HG03097 (cell line): ENCODE results near the gene LGI4.
"Not testable (repeated sequence)": the region's sequence is repeated elsewhere in the genome, so short reads cannot be mapped to it uniquely, and the experiment has no call there.

Experiments used
- ATAC-seq: cut with Tn5 transposase; IDR thresholded peaks from one replicate; pipeline ENCODE4 v1.9.1; 2021; ENCODE audit not compliant: unreplicated experiment, low FRiP score

Gene LGI4

DNA sequence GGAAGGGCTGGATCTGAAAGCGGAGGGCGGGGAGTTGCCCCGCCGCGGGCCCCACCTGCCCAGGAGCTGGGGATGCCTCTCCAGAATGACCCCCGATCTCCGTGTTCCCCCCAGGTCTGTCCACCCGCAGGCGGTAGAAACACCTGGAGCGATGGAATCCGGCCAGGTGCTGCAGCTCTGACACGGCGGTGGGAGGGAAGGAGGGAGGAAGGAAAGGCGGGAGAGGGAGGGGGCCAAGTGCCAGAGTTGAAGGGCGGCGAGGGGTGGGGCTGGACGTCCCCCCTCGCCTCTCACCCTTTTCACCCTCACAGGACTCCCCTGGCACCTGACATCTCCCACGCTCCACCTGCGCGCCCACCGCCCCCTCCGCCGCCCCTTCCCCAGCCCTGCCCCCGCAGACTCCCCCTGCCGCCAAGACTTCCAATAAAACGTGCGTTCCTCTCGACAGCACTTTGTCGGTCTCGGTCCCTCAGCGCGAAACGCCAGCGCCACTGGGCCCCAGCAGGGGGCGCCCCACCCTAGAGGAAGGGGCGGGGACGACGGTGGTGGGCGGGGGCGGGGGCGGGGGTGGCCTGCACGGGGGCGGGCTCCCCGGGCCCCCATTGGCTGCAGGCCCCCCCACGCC is 7.9 kb upstream of the LGI4 start:
- ATAC-seq, result no peak

GRCh38 chr19:35141837-35142605 is 7.2 kb upstream of the LGI4 start:
- no peak for ATAC-seq

DNA sequence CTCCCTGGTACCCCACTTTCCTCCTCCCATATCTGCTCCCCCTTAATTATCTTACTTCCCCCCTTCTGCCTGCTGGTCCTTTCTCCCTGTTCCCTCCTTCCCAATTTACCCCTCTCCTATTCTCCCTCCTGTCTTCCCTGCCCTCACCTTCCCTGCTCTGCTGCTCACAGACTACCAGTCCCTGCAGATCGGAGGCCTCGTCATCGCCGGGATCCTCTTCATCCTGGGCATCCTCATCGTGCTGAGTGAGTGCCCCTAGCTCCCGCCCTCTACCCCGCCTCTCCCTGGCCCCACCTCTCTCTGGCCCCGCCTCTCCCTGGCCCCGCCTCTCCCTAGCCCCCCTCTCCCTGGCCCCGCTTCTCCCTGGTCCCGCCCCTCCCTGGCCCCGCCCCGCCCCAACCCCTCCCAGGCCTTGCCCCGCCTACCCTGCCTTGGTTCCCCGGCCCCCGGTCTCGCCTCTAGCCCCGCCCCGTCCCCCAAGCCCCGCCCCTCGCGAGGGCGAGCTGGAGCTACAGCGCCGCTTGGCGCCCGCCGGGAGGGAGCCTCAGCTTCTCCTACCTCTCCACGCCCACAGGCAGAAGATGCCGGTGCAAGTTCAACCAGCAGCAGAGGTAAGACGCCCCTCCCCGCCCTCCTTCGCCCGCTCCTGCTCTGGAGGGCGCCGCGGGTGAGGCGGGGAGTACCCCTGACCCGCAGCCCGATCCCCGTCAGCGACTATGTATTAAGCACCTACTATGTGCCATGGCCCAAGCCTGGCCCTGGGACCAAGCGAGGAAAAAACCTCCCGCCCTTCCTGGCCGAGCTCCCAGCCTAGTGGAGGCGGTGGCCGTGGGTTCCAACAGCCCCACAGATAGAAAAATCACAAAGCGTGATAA is 6.3 kb upstream of the LGI4 start:
- ATAC-seq, result peak; percentile 53

GRCh38 chr19:35140207-35140961 is 5.5 kb upstream of the LGI4 start:
- ATAC-seq, result no peak

DNA sequence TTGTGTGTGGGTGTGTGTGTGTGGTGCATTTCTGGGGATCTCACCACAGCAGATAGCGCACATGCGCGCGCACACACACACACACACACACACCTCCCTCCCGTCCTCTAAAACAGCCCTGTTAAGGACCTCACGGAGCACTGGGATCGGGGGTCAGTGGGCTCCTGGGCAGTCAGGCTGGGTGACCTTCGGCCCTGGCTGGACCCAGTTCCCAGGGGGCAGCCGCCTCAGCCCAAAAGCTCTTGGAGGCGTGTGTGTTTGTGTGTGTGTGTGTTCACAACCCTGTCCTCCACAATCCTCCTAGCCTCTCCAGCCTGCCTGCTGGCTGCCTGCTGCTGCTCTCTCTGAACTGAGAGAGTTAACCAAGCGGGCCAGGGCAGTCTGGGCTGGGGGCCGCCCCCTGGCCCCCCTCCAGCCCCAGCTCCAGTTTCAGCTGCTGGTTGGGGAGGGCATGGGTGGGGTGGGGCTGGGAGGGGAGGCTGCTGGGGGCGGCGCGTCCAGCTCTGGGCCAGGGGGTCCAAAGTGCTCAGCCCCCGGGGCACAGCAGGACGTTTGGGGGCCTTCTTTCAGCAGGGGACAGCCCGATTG is 3.5 kb upstream of the LGI4 start, which contains the start of gene FXYD1:
Gene FXYD1 (plus strand): TSS at position 520 of the 588 bp plus-strand sequence. CDS start 1,256 bp downstream, outside the sequence.
- ATAC-seq, result no peak

DNA sequence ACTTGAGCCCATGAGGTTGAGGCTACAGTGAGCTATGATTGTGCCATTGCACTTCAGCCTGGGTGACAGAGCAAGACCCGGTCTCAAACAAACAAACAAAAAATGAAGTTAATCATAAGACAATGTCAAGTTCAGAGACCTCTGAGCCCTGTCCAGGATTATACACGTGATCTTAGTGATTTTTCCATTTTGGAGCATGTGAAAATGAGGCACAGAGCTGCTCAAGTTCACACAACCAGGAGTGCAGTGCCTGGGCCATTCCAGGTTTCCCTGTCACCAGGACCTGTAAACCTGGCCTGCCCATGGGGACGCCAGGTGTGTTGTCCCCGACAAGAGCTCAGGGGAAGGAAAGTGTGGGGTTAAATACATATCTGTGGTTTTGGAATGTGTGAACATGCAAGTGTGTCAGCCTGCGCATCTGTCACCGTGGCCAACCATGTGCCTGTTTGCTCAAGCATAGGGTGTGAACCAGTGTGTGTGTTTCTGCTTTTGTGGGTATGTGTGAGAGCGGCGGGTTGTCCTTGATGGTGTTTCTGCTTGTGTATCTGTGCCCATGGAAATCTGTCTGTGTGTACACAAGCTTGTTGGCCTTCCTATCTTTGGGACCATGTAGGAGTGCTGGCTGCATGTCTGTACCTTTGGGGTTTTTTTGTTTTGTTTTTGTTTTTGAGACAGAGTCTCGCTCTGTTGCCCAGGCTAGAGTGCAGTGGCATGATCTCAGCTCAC is 2.3 kb upstream of the LGI4 start:
- ATAC-seq, result no peak

- ATAC-seq, result no peak
These were observed 1.4 kb upstream of the LGI4 start for GRCh38 chr19:35136231-35136630.

GRCh38 chr19:35135389-35135909 is 590 bp upstream of the LGI4 start:
- no peak for ATAC-seq

DNA sequence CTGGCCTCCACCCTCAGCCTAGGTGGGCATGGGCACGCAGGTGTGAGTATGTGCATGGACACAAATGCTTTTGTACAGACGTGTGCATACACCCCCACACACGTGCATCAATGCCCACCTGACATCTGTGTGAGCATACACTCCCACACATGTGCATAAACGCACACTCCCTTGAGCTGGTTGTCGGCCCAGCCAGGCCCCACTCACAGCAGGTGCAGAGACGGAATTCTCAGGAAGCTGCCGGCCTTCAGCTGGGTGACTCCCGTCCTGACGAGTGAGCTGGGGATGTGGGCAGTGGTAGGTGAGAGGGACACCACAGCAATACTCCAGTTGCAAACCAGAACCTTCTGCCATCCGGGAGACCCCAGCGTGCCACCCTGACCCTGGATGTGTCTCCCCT is 1.0 kb downstream of the LGI4 start:
- no peak for ATAC-seq

DNA sequence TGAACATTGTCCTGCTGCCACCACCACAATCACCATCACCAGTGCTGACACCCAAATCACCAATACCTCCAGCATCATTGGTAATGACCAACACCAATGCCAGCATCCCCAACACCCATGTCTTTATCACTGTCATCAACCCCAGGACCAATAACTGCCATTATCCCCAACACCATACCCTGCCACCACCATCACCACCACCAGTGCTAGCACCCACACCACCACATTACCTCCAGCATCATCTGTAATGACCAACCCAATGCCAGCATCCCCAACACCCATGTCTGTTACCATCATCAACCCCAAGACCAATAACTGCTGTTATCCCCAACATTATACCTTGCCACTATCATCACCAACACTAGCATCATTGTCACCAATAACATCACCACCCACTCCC is 2.6 kb downstream of the LGI4 start:
- no peak for ATAC-seq

DNA sequence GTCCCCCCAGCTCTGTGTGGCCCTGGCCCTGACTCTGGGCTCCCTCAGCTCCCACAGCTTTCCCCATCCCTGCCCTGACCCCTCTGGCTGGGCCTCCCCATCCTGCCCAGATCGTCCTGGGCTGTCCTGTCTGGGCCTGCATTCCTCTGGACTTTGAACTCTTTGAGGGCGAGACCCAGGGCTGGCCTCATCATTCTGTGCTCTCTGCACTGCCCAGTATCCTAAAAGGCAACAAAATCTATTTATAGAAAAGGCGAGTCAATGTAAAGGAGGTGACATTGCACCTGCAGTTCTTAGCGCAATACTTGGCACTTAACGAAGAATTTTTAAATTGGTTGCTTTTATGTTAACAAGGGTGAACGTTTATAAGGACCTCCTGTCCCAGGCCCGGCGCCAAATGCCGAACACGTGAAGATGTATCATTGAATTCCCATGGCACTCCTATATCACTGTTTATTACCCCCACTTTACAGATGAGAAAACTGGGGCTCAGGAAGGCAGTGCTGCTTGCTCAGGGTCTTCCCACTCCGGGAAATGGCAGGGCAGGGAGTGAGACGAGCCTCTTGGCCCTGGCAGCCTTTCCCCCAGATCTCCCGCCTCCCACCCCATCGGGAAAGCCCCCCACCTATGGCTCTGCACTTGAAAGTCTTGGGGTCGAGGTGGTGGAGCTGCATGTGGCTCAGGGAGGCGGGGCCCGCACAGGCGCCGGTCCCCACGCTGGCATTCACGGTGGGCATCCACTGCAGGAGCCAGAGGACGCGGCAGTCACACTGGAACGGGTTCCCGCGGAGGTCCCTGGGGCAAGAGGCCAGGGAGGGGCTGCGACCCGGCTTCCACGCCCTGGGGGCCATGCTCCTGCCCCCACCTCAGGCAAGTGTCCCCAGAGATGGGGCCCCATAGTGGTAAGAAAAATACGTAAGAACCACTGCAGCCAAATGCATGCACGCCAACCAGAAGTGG is 3.8 kb downstream of the LGI4 start:
- ATAC-seq, result no peak

DNA sequence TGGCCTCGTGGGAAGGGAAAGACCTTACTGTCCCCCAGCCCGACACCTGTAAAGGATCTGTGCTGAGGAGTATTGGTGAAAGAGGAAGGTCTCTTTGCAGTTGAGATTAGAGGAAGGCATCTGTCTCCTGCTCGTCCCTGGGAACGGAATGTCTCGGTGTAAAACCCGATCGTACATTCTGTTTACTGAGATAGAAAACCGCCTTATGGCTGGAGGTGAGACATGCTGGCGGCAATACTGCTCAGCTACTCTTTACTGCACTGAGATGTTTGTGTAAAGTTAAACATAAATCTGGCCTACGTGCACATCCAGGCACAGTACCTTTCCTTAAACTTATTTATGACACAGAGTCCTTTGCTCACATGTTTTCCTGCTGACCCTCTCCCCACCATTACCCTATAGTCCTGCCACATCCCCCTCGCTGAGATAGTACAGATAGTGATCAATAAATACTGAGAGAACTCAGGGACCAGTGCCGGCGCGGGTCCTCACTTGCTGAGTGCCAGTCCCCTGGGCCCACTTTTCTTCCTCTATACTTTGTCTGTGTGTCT is 5.1 kb downstream of the LGI4 start:
- ATAC-seq, result not testable (repeated sequence)

DNA sequence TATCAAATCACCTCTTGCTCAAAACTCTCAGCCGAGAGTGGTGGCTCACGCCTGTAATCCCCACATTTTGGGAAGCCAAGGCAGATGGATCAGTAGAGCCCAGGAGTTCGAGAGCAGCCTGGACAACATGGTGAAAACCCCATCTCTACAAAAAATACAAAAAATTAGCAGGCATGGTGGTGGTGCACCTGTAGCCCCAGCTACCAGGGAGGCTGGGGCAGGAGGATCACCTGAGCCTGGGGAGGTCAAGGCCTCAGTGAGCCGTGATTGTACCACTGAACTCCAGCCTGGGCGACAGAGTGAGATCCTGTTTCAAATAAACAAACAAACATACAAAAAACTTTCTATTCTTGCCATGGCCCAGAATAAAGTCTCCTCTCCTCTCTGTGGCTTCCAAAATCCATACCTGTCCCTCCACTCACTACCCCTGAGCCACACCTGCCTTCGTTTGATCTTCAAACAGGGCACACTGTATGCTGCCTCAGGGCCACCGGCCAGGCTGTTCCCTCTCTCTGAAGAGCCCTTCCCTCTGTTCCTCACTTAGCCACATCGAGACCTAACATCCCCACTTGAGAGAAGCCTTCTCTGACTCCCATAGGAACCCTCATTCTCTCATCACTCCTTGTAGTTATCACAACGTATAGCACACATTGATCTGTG is 6.3 kb downstream of the LGI4 start:
- ATAC-seq, result no peak

GRCh38 chr19:35127871-35128270 is 7.0 kb downstream of the LGI4 start:
- no peak for ATAC-seq

DNA sequence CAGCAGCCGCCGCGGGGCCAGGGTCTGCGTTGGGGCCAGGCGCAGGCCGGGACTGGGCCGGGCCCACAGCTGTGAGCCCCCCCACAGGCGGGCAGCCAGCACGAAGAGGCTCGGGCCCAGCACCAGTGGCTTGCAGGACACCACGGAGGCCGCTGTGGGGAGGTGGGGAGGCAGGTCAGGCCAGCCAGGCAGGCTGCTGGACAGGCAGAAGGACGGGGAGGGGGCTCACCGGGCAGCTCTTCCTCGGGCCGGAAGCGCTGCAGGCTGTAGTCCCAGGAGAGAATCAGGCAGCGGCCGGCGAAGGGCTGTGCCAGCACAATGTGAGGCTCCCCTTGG is 8.3 kb downstream of the LGI4 start:
- no peak for ATAC-seq

DNA sequence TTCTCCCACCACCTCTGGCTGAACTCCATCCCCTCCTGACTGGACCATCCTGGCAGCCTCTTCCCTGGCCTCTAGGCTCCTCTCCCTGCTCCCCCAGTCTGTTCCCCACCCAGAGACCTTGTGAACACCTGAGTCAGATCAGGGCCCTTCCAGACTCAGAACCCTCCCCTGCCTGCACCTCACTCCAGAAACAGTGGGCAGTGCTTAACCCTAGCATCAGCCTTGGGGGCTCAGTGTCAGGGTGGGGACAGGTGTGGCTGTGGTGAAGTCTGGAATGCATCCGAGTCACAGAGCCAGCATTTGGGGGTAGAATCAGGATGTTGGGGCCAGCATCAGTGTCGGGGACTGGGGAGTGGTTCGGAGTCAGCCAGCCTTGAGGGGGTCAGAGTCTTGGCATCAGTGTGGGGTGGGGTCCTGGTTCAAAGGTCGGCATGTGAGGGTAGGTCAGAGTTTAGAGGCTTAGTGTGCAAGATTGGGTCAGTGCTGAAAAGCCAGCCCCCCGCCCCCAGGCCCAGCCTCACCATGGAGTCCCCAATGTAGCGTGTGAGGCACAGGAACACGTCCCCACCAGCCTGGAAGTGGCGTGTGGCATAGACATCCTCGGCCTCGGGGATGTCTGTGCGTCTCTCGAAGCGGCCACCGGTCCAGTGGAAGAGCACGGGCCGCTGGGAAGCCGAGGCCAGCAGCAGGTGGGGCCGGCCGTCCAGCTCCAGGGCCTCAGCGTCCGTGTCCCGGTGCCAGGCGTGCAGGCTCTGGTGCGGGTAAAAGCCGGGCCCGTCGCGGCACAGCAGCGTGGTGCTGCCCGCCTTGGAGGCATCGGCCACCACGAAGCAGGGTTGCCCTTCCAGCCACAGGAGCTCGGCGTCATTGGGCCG is 8.9 kb downstream of the LGI4 start:
- no peak for ATAC-seq
